Measurements from ENCODE around the gene CD300E. TPM values are rescaled to one million over a fixed set of nuclear protein-coding genes. Genes with fewer than 3 reads are reported as not detected.

Gene CD300E
- total RNA-seq, 2 experiments from 2014 or later = 0.93 to 0.98 TPM

DNA sequence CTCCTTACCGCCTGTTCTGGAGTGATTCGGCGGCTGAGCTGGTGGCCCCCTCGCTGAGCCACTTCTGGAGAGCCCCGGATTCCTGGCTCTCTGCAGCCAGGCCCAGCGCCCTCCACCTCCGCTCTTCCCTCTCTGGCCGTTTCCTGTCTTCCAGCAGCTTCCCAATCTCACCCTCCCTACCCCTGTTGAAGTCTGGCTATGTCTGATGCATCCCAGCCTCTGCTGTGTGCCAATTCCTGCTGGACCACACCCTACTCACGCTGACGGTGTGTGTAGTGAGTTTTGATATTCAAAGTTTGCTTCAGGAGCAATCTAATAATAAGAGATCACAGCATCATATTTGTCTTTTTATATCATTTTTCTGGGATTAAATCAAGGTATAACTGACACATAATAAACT lies 40.9 kb downstream of the CD300E start:
- Mint-ChIP-seq H3K4me1 (ENCODE audit: low read depth) (peaks cover 21% of the 10 kb centered on the region), H3K27me3 (no peaks in the 10 kb centered on the region), H3K27ac (no peak overlapping the region), H3K9me3 (peaks cover 6% of the 10 kb centered on the region), H3K4me3 (no peak overlapping the region), H3K36me3 (ENCODE audit: low read depth) (no peaks in the 10 kb centered on the region)
- ChIA-PET POLR2A (no interaction called here), CTCF (interaction anchor here (0.6 kb wide), 1 partner anchor 9 kb away, joined by 3 read pairs; no protein-coding TSS in a partner anchor)
- DNase-seq (no peak), ATAC-seq (ENCODE audit: poor library complexity) (no peak)
- H3K9me3 ChIP-seq (ENCODE audit: control insufficient read depth in 1 of 2, insufficient read depth in 1 of 2, low read length in 2 of 2) = peaks cover 3 to 4% of the 10 kb centered on the region in 2 experiments
- TF ChIP-seq, protein P1, sequence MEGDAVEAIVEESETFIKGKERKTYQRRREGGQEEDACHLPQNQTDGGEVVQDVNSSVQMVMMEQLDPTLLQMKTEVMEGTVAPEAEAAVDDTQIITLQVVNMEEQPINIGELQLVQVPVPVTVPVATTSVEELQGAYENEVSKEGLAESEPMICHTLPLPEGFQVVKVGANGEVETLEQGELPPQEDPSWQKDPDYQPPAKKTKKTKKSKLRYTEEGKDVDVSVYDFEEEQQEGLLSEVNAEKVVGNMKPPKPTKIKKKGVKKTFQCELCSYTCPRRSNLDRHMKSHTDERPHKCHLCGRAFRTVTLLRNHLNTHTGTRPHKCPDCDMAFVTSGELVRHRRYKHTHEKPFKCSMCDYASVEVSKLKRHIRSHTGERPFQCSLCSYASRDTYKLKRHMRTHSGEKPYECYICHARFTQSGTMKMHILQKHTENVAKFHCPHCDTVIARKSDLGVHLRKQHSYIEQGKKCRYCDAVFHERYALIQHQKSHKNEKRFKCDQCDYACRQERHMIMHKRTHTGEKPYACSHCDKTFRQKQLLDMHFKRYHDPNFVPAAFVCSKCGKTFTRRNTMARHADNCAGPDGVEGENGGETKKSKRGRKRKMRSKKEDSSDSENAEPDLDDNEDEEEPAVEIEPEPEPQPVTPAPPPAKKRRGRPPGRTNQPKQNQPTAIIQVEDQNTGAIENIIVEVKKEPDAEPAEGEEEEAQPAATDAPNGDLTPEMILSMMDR (IDR thresholded peaks at IDR 0.05) = no peak
- peaks cover 13% of the 10 kb centered on the region for H3K4me1 ChIP-seq (ENCODE audit: insufficient read depth, low read length)
- H3K27me3 ChIP-seq (ENCODE audit: control insufficient read depth in 1 of 2, insufficient read depth in 2 of 2, low read length in 2 of 2) = no peaks in the 10 kb centered on the region
- H3K36me3 ChIP-seq (ENCODE audit: insufficient read depth, low read length) = no peaks in the 10 kb centered on the region
- no peak overlapping the region for H3K27ac ChIP-seq (ENCODE audit: low read depth in 1 of 2, low read length in 2 of 2)
- H3K4me3 ChIP-seq (ENCODE audit: low read length) = no peak overlapping the region
- intact Hi-C loops (cut with DNase I, micrococcal nuclease) = no loop called here

DNA sequence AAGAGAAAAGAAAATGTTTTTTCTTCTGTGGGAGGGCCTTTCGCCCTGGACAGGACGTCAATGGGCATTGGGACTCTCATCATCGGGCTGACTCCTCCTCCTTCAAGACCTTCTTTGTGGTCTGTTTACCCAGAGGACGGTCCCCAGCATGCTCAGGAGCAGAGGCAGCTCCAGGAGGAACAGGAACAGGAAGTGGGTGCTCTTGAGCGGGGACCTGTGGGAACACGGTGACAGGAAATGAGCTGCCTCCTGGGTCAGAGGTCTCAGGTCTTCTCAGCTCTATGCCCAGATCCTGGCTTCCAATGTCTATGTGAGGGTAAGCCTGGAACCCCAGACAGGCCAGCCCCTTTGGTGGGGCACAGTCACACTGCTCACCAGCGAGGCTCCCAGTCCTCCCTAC lies 43.6 kb downstream of the CD300E start:
- no peak for DNase-seq
- ChIA-PET POLR2A (no interaction called here), CTCF (no interaction called here)
- Histone ChIP-seq H3K27me3 (ENCODE audit: control insufficient read depth in 1 of 2, insufficient read depth in 2 of 2, low read length in 2 of 2) (no peaks in the 10 kb centered on the region), H3K36me3 (ENCODE audit: insufficient read depth, low read length) (no peaks in the 10 kb centered on the region), H3K9me3 (ENCODE audit: control insufficient read depth in 1 of 2, insufficient read depth in 1 of 2, low read length in 2 of 2) (peaks cover 3 to 4% of the 10 kb centered on the region in 2 experiments), H3K4me1 (ENCODE audit: insufficient read depth, low read length) (peaks cover 13% of the 10 kb centered on the region), H3K4me3 (ENCODE audit: low read length) (no peak overlapping the region), H3K27ac (ENCODE audit: low read depth in 1 of 2, low read length in 2 of 2) (no peak overlapping the region)
- Mint-ChIP-seq H3K9me3 (peaks cover 2% of the 10 kb centered on the region), H3K27me3 (no peaks in the 10 kb centered on the region), H3K36me3 (ENCODE audit: low read depth) (no peaks in the 10 kb centered on the region), H3K4me3 (no peak overlapping the region), H3K27ac (no peak overlapping the region), H3K4me1 (ENCODE audit: low read depth) (peaks cover 21% of the 10 kb centered on the region)
- intact Hi-C loops (cut with DNase I, micrococcal nuclease) = no loop called here
- TF ChIP-seq, protein P1 (IDR thresholded peaks at IDR 0.05) = no peak
- no peak for ATAC-seq (ENCODE audit: poor library complexity)

DNA sequence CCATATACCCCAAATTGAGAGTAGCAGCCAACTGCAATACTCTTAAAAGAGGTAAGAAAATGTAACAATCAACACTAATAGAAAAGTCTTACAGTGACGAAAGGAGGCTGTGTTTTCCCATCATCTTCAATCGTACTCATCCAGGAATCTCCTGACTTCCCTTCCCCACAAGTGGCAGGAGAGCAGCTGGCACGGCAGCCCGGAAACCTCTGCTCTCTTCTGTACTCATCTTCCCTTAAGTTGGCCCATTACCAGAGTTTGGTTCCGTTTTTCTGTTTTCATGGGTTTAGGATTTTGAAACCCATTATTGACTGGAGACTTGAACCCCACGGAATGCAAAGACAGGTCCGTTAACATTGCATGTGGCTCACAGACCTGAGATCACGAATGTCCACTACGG lies 44.6 kb downstream of the CD300E start:
- Histone ChIP-seq H3K4me3 (ENCODE audit: low read length) (no peak overlapping the region), H3K27me3 (ENCODE audit: control insufficient read depth in 1 of 2, insufficient read depth in 2 of 2, low read length in 2 of 2) (no peaks in the 10 kb centered on the region), H3K36me3 (ENCODE audit: insufficient read depth, low read length) (no peaks in the 10 kb centered on the region), H3K27ac (ENCODE audit: low read depth in 1 of 2, low read length in 2 of 2) (no peak overlapping the region), H3K4me1 (ENCODE audit: insufficient read depth, low read length) (peaks cover 13% of the 10 kb centered on the region), H3K9me3 (ENCODE audit: control insufficient read depth in 1 of 2, insufficient read depth in 1 of 2, low read length in 2 of 2) (peaks cover 0 to 3% of the 10 kb centered on the region in 2 experiments)
- no peak overlapping the region for H3K4me3 Mint-ChIP-seq
- H3K9me3 Mint-ChIP-seq = no peaks in the 10 kb centered on the region
- H3K4me1 Mint-ChIP-seq (ENCODE audit: low read depth) = peaks cover 21% of the 10 kb centered on the region
- DNase-seq (no peak), ATAC-seq (ENCODE audit: poor library complexity) (no peak)
- TF ChIP-seq, protein P1 (IDR thresholded peaks at IDR 0.05) = no peak
- ChIA-PET POLR2A (no interaction called here), CTCF (no interaction called here)
- H3K27me3 Mint-ChIP-seq = no peaks in the 10 kb centered on the region
- H3K36me3 Mint-ChIP-seq (ENCODE audit: low read depth) = no peaks in the 10 kb centered on the region
- intact Hi-C loops (cut with DNase I, micrococcal nuclease) = no loop called here
- H3K27ac Mint-ChIP-seq = no peak overlapping the region

Data from CD4-positive, alpha-beta T cell (primary cell).